ENCODE results near the gene NT5C3A.

NT5C3A gene

DNA sequence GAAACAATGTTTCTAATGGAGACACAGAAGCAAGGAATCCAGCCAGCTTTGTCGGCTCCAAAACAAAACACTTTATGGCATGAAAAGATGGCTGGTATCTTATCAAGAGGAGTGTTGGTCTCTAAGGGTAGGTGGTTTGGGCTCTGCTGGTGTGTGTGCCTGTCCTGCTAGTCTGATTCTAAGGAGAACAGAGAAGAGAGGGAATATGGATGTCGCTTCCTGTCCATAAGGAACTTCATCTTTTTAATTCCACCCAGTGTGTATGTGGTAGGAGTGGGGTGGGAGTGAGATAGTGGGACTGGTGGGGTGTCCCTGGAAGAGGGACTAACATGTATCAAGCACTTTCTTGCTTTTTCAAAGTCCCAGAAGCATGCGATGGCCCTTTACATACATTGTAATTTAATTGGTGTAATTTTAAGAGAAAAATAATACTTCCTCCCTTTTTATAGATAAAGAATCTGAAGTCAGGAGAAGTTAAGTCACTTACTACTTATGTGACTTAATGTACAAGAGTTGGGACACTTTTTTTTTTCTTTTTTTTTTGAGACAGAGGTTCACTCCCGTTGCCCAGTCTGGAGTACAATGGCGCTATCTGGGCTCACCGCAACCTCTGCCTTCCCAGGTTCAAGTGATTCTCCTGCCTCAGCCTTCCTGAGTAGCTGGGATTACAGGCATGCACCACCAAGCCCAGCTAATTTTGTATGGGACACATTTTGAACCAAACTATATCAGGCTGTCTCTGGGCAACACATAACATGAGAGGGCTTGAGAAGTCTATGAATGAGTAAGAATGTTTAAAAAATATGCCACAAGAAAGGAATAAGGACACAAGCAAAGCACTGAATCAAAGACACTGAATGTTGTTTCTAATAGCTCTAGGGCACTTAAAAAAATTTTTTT lies 18.8 kb downstream of the NT5C3A start:
- DNase-seq (ENCODE audit: low read depth) = no peak
- no peak overlapping the region for H3K4me3 ChIP-seq (ENCODE audit: low read depth, low read length)
- TF ChIP-seq, protein P1, sequence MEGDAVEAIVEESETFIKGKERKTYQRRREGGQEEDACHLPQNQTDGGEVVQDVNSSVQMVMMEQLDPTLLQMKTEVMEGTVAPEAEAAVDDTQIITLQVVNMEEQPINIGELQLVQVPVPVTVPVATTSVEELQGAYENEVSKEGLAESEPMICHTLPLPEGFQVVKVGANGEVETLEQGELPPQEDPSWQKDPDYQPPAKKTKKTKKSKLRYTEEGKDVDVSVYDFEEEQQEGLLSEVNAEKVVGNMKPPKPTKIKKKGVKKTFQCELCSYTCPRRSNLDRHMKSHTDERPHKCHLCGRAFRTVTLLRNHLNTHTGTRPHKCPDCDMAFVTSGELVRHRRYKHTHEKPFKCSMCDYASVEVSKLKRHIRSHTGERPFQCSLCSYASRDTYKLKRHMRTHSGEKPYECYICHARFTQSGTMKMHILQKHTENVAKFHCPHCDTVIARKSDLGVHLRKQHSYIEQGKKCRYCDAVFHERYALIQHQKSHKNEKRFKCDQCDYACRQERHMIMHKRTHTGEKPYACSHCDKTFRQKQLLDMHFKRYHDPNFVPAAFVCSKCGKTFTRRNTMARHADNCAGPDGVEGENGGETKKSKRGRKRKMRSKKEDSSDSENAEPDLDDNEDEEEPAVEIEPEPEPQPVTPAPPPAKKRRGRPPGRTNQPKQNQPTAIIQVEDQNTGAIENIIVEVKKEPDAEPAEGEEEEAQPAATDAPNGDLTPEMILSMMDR (conservative IDR thresholded peaks at IDR 0.05; ENCODE audit: low read depth, low read length) = no peak

DNA sequence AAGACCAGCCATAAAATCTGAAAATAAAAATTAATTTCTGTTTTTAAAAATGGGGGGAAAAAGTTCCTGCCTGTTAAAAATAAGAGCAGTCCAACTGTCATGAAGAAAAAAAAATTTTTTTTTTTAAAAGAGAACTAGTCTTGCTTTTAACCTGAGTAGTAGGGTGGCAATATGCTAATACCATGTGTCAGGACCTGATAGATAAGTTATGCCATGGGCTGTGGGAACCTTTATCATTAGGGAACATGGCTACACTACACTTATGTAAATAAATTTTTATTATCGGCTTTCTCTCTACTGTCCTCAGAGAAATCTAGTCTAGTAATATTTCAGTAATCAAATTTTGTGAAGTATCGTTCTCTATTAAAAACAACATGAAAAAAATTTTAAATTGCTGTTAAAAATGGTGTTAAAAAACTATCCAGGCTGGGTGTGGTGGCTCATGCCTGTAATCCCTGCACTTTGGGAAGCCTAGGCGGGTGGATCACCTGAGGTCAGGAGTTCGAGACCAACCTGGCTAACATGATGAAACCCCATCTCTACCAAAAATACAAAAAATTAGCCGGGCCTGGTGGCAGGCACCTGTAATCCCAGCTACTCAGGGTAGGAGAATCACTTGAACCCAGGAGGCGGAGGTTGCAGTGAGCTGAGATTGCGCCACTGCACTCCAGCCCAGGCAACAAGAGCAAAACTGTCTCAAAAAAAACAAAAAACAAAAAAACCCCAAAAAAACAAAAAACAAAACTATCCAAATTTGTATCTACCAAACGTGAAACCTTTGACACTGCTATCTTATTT lies 20.7 kb downstream of the NT5C3A start:
- DNase-seq (ENCODE audit: low read depth) = no peak
- TF ChIP-seq, protein P1 (conservative IDR thresholded peaks at IDR 0.05; ENCODE audit: low read depth, low read length) = no peak
- H3K4me3 ChIP-seq (ENCODE audit: low read depth, low read length) = no peak overlapping the region

DNA sequence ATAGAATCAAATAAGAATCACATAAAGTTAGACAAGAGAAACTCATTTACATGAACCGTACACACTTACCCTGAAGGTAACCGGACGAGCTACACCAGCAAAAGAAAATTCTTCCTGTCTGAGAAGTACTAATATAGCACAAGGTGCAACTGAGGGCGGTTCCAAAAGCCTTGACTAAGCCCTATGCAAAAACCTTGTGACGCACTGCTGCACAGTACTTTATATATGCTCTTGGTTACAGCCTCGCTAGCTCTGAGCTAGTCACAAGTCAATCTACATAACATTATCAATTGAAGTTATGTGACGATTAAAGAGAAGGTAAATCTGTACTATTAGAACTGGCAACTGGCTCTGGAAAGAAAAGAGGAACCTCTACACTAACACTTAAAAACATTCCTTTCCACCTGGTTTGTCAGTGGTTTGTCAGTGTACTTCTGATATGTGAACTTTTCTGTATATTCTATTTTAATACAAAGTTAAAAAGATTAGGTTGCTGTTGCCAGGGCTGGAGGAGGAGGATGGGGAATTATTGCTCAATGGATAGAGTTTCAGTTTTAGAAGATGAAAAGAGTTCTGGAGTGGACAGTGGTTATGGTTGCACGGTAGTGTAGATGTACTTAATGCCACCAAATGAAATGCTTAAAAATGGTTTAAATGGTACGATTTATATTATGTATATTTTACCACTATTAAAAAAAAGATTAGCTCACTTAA lies 21.6 kb downstream of the NT5C3A start:
- TF ChIP-seq, protein P1 (conservative IDR thresholded peaks at IDR 0.05; ENCODE audit: low read depth, low read length) = no peak
- peak; percentile 41 for DNase-seq (ENCODE audit: low read depth)
- no peak overlapping the region for H3K4me3 ChIP-seq (ENCODE audit: low read depth, low read length)

DNA sequence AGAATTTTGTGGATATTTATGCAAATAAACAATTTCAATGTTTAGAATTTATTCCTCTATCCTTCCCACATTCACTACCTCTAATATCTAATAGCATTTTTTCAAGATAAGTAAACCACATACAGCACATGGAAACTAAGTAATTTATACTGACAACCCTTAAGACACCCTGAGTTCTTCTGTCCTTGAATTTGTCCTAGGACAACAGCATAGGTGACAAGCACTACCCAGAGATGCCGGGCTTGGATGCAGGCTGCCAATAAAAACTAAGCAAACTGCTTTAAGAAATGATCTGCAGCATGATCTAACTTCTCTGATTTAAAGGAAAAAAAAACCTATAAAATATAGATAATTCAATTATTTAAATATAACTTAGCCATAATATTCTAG lies 22.7 kb downstream of the NT5C3A start:
- peak overlapping the region; percentile 50 for H3K4me3 ChIP-seq (ENCODE audit: low read depth, low read length)
- no peak for DNase-seq (ENCODE audit: low read depth)
- TF ChIP-seq, protein P1 (conservative IDR thresholded peaks at IDR 0.05; ENCODE audit: low read depth, low read length) = no peak

DNA sequence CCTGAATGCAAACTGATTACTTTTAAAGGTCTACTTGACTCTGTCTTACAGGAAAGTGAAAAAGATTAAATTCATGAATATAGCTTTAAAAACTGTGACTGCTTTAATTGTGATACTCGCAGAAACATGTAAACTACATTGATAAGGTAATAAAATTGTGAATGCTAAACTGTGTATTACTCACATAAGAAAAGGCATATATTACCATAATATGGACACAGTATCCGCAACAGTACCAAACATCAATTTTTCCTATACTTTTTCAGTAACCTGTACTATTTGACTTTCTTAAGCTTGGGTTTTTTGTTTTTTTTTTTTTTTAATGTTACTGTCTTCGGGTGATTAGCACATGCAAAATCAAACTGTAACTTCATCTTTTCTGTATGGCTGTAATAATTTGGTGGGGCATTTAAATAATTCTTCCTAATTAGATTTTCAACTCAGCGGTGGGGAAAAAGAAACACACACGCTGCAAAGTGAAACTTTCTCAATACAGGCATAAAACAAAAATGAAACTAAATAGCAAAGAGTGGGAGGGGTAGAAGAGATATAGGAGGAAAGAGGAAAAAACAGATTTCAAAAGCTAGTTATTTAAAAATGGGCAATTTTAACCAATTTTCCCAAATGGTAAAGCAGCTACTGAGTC lies 23.2 kb downstream of the NT5C3A start:
- peak overlapping the region; percentile 50 for H3K4me3 ChIP-seq (ENCODE audit: low read depth, low read length)
- DNase-seq (ENCODE audit: low read depth) = peak; percentile 43

DNA sequence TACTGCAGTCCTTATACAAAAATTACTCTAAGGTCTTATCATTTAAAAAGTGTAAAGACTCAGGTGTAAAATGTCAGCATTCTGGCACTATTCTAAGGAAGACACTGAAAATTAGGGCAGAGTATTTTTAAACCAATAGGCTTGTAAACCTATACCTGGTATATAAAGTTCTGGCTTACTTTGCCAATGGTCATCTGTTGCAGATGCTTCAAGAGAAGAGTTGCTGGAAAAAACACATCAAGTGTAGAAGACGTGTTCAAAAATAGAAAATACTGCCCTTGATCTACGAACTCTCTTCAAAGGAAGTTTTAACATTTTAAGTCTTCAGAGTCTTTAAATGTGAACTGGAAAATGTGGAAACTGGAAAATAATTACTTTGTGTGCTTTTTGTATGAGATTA lies 23.9 kb downstream of the NT5C3A start:
- TF ChIP-seq, protein P1 (conservative IDR thresholded peaks at IDR 0.05; ENCODE audit: low read depth, low read length) = no peak
- H3K4me3 ChIP-seq (ENCODE audit: low read depth, low read length) = no peak overlapping the region

More for the DNA sequence above, 23.2 kb downstream of the NT5C3A start:
- TF ChIP-seq, protein P1 (conservative IDR thresholded peaks at IDR 0.05; ENCODE audit: low read depth, low read length) = no peak

More for the DNA sequence above, 23.9 kb downstream of the NT5C3A start:
- DNase-seq (ENCODE audit: low read depth) = no peak

Data from choroid plexus epithelial cell (primary cell).